Lower lobe of right lung (tissue), 2 donors: ENCODE measurements around the gene ZMPSTE24. TPM values are rescaled to one million over a fixed set of nuclear protein-coding genes. Genes with fewer than 3 reads are reported as not detected.

Source experiments
- ATAC-seq, 2 donors: fragments of 200-7000 bp; cut with Tn5 transposase; one replicate each; pipeline ENCODE4 v1.9.1; 2020 to 2022; ENCODE audit warnings: mild to moderate bottlenecking in 2 of 2, moderate library complexity in 2 of 2
- DNase-seq: peaks from one replicate; pipeline ENCODE4 v3.0.0-alpha.2; 2020
- H3K27ac ChIP-seq: fragments of 200-600 bp; one replicate; pipeline ENCODE4 v1.8.0; 2022
- H3K27me3 ChIP-seq: fragments of 200-600 bp; one replicate; pipeline ENCODE4 v1.8.0; 2022; ENCODE audit warnings: low read depth
- H3K36me3 ChIP-seq: fragments of 200-600 bp; one replicate; pipeline ENCODE4 v1.8.0; 2022; ENCODE audit warnings: mild to moderate bottlenecking
- H3K4me1 ChIP-seq: fragments of 200-600 bp; one replicate; pipeline ENCODE4 v1.8.0; 2022
- H3K4me3 ChIP-seq: fragments of 200-600 bp; one replicate; pipeline ENCODE4 v1.8.0; 2022; ENCODE audit warnings: mild to moderate bottlenecking
- H3K9me3 ChIP-seq: fragments of 200-600 bp; one replicate; pipeline ENCODE4 v1.8.0; 2022
- intact Hi-C: fragments of 100-400 bp; cut with DNase I; formaldehyde crosslinking; loops from one replicate; pipeline ENCODE4 v1.11.0; 2022
- total RNA-seq: library from RNA; stranded (reverse); fragmentation: NEBNext Ultra II Directional; extraction: Animal tissue kit (Norgen Biotek cat#: 25700); gene quantifications from one replicate; pipeline ENCODE4 v1.2.1, GENCODE V29; 2021
- TF ChIP-seq, protein P1 (sequence below): fragments of 200-600 bp; IDR thresholded peaks from one replicate; pipeline ENCODE4 v1.8.0; 2022; ENCODE audit warnings: antibody characterized with exemption, mild to moderate bottlenecking
- donor health status: DM: no; HTN: yes; CAD: no; lungs with severe emphysema.

ZMPSTE24 gene
- total RNA-seq, 1 donor from 2014 or later: 42.5 TPM

DNA sequence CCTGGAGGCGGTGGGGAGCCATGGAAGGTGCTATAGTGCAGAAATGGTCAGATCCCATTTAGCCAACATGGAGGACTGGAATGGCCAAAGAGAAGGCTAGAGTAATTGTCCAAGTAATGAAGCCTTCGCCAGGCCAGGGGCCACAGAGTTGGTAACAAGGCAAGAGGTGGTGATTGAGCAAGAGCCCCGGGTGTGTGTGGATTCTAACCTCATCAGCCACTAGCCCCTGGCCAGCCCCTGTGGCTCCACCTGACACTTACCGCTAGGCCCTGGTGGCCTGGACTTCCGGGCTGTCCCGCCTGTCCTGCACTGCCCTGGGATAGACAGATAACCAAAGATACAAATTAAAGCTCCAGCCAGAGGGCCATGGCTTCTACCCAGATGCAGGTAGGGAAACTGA is 49.1 kb downstream of the ZMPSTE24 start:
- Histone ChIP-seq H3K27me3 (no peaks in the 10 kb centered on the region), H3K4me3 (no peak overlapping the region), H3K36me3 (no peaks in the 10 kb centered on the region), H3K9me3 (no peaks in the 10 kb centered on the region), H3K4me1 (peaks cover 3% of the 10 kb centered on the region), H3K27ac (no peak overlapping the region)
- TF ChIP-seq, protein P1, sequence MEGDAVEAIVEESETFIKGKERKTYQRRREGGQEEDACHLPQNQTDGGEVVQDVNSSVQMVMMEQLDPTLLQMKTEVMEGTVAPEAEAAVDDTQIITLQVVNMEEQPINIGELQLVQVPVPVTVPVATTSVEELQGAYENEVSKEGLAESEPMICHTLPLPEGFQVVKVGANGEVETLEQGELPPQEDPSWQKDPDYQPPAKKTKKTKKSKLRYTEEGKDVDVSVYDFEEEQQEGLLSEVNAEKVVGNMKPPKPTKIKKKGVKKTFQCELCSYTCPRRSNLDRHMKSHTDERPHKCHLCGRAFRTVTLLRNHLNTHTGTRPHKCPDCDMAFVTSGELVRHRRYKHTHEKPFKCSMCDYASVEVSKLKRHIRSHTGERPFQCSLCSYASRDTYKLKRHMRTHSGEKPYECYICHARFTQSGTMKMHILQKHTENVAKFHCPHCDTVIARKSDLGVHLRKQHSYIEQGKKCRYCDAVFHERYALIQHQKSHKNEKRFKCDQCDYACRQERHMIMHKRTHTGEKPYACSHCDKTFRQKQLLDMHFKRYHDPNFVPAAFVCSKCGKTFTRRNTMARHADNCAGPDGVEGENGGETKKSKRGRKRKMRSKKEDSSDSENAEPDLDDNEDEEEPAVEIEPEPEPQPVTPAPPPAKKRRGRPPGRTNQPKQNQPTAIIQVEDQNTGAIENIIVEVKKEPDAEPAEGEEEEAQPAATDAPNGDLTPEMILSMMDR: no peak
- intact Hi-C loops: no loop called here
- DNase-seq (no peak), ATAC-seq (no peak)

DNA sequence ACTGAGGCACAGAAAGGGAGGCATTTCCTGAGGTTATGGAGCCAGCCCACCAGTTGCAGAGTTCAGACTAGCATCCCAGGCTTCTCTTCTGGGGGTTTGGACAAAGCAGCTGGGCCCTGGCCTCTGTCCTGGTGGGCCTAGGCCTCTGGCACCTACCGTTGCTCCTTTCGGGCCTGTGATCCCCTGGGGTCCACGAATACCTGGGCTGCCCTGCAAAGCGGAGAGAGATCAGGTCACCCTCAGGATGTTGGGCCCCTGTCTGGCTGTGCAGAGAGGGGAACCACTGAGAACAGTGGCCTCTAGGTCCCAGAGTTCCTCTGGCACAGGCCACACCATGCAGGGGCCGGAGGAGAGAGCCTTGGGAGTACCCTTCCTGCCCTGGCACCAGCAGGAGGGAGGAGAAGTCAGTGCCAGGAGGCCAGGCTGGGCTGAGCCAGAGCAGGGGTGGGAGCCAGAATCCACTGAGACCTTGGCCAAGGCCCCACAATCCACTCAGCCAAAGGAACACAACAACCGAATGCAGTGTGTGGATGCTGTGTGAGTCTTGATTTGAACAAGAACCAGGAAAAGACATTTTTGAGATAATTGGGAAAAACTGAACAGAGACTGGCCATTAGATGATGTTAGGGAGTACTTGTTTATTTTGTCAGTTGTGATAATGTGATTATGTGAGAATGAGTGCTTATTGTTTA is 50.1 kb downstream of the ZMPSTE24 start:
- no peak overlapping the region for H3K4me3 ChIP-seq
- no peak for DNase-seq
- no peak for ATAC-seq
- H3K4me1 ChIP-seq: peaks cover 9% of the 10 kb centered on the region
- TF ChIP-seq, protein P1: no peak
- no peaks in the 10 kb centered on the region for H3K9me3 ChIP-seq
- intact Hi-C loops: no loop called here
- no peaks in the 10 kb centered on the region for H3K36me3 ChIP-seq
- no peak overlapping the region for H3K27ac ChIP-seq
- no peaks in the 10 kb centered on the region for H3K27me3 ChIP-seq

DNA sequence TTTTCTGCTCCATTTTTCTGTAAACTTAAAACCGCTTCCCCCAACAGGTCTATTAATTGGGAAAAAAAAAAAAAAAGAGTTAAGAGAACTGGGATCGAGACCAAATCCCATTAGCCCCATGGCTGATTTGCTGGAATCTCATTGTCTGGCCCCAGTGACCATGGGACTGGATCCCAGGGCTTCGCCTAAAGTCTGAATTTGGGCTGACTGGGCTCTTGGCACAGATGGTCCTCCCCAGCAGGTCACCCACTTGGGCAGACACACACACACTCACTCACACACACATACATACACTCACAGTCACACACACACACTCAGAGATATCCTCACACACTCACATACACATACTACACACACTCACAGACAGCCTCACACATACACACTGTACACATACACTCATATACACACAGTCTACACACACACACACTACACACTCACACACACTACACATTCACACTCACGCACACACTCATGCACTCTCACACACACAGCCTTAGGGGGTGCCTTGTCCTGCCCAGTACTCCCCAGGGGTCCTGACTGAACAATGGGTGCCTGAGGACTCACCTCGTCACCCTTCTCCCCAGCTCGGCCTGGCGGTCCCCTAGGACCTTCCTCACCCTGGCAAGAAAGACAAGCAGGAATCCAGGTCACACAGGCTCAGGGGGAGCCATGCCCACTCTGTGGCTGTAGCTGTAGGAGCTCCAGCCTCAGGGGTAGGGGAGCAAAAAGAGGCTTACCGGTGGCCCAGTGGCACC is 51.5 kb downstream of the ZMPSTE24 start:
- Histone ChIP-seq H3K4me3 (no peak overlapping the region), H3K36me3 (no peaks in the 10 kb centered on the region), H3K9me3 (no peaks in the 10 kb centered on the region), H3K27ac (no peak overlapping the region), H3K4me1 (peaks cover 9% of the 10 kb centered on the region), H3K27me3 (no peaks in the 10 kb centered on the region)
- intact Hi-C loops: no loop called here
- DNase-seq (no peak), ATAC-seq (no peak)
- TF ChIP-seq, protein P1: no peak

GRCh38 chr1:40310129-40310461 is 52.1 kb downstream of the ZMPSTE24 start:
- DNase-seq (no peak), ATAC-seq (no peak)
- TF ChIP-seq, protein P1: no peak
- no peak overlapping the region for H3K4me3 ChIP-seq
- no peaks in the 10 kb centered on the region for H3K36me3 ChIP-seq
- H3K4me1 ChIP-seq: peaks cover 14% of the 10 kb centered on the region
- intact Hi-C loops: no loop called here
- no peak overlapping the region for H3K27ac ChIP-seq
- H3K27me3 ChIP-seq: no peaks in the 10 kb centered on the region
- H3K9me3 ChIP-seq: no peaks in the 10 kb centered on the region

DNA sequence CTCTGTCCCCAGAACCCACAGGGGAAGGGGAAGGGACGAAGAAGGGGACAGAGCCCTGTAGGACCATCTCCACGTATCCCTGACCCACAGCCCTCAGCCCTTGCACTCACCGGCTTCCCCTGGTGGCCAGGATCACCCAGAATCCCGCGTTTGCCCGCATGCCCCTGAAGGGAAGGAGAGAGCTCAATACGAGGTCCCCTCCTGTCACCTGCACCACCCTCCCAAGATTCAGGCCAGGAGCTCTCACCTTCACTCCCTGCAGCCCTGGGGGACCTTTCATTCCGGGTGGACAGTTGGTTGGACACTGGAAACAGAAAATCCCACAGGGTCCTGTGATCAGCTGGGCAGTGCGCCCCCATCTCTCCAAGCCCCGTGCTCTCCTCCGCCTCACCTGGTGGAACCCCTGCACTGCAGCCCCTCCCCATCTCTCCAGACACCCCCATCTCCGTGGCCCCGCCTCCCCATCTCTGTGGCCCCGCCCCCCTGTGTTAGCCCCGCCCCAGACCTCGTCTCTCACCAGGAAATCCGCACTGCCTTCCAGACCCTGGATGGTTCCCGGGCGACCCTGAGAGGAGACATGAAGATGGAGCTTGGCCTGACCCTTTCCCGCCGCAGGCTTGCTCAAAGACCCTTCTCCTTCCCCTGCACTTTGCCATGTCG is 53.1 kb downstream of the ZMPSTE24 start:
- no peaks in the 10 kb centered on the region for H3K9me3 ChIP-seq
- no peak for DNase-seq
- H3K36me3 ChIP-seq: no peaks in the 10 kb centered on the region
- intact Hi-C loops: no loop called here
- ATAC-seq: no peak
- H3K27ac ChIP-seq: no peak overlapping the region
- H3K4me3 ChIP-seq: no peak overlapping the region
- H3K4me1 ChIP-seq: peaks cover 23% of the 10 kb centered on the region
- TF ChIP-seq, protein P1: no peak
- peaks cover 4% of the 10 kb centered on the region for H3K27me3 ChIP-seq
